Spinal cord (tissue), 4 donors: ENCODE results near the gene RASSF6. TPM values are rescaled to one million over a fixed set of nuclear protein-coding genes. Genes with fewer than 3 reads are reported as not detected.

Source experiments
- polyA plus RNA-seq, 2 donors: library from polyadenylated mRNA; unstranded; fragments of 120-200 nt; gene quantifications; one replicate each; pipeline ENCODE4 v1.2.1, GENCODE V29; 2013; ENCODE audit not compliant: insufficient read length in 2 of 2
- small RNA-seq: library from RNA; depleted of rRNA; stranded (forward); fragments of <200 nt; gene quantifications from one replicate; pipeline ENCODE3, GENCODE V24; 2014; ENCODE audit warnings: low replicate concordance
- total RNA-seq, 2 donors: library from RNA; depleted of rRNA in 1 of 2; stranded (reverse); fragments of 120-200 nt in 1 of 2; fragments of >200 nt in 1 of 2; gene quantifications; one replicate each; pipeline versions ENCODE4 v1.2.3 to v1.2.4, GENCODE V29; 2013 to 2014

RASSF6 gene
- total and polyA plus RNA-seq, 4 donors = 0.28 to 0.89 (median 0.32) TPM

Small RNA genes lying within 50 kb of the gene (small RNA-seq; reads per million reads assigned to genes)
- not detected for gene AC074250.1

Other genes starting within 250 kb of the RASSF6 start
- 10 to 100 TPM in 1 of 2 donors, 1 to 10 TPM in 1; 1.3 to 44.9 TPM for gene ALB, start 216.1 kb downstream of the RASSF6 start, total RNA-seq
- 1 to 10 TPM; 1.0 to 1.8 TPM for gene ALB, start 216.1 kb downstream of the RASSF6 start, polyA plus RNA-seq
- gene AFP, start 184.2 kb downstream of the RASSF6 start, total RNA-seq = 1 to 10 TPM in 1 of 2 donors, under 1 TPM in 1; 0.10 to 4.4 TPM
- gene AFP, start 184.2 kb downstream of the RASSF6 start, polyA plus RNA-seq = 1 to 10 TPM; 2.7 to 8.4 TPM
- not detected for gene AFM, start 138.7 kb downstream of the RASSF6 start, total RNA-seq
- not detected for gene AFM, start 138.7 kb downstream of the RASSF6 start, polyA plus RNA-seq
- 10 to 100 TPM in 1 of 2 donors, 1 to 10 TPM in 1; 2.6 to 15.7 TPM for gene CXCL8, start 120.1 kb upstream of the RASSF6 start, total RNA-seq
- 1 to 10 TPM; 1.1 to 1.2 TPM for gene CXCL8, start 120.1 kb upstream of the RASSF6 start, polyA plus RNA-seq
- 1 to 10 TPM in 1 of 2 donors, under 1 TPM in 1; 0.79 to 2.9 TPM for gene CXCL6, start 216.2 kb upstream of the RASSF6 start, total RNA-seq
- 1 to 10 TPM; 1.4 to 1.5 TPM for gene CXCL6, start 216.2 kb upstream of the RASSF6 start, polyA plus RNA-seq
- 1 to 10 TPM in 1 of 2 donors, under 1 TPM in 1; 0.89 to 4.2 TPM for gene PF4V1, start 232.9 kb upstream of the RASSF6 start, total RNA-seq
- 1 to 10 TPM in 1 of 2 donors, not detected in 1; 1.3 TPM for gene PF4V1, start 232.9 kb upstream of the RASSF6 start, polyA plus RNA-seq
- gene CXCL1, start 249.0 kb upstream of the RASSF6 start, total RNA-seq = 1 to 10 TPM; 1.9 to 4.8 TPM
- 1 to 10 TPM; 1.2 to 1.4 TPM for gene CXCL1, start 249.0 kb upstream of the RASSF6 start, polyA plus RNA-seq